Measurements from ENCODE around the gene TIMP3.

The TIMP3 gene

DNA sequence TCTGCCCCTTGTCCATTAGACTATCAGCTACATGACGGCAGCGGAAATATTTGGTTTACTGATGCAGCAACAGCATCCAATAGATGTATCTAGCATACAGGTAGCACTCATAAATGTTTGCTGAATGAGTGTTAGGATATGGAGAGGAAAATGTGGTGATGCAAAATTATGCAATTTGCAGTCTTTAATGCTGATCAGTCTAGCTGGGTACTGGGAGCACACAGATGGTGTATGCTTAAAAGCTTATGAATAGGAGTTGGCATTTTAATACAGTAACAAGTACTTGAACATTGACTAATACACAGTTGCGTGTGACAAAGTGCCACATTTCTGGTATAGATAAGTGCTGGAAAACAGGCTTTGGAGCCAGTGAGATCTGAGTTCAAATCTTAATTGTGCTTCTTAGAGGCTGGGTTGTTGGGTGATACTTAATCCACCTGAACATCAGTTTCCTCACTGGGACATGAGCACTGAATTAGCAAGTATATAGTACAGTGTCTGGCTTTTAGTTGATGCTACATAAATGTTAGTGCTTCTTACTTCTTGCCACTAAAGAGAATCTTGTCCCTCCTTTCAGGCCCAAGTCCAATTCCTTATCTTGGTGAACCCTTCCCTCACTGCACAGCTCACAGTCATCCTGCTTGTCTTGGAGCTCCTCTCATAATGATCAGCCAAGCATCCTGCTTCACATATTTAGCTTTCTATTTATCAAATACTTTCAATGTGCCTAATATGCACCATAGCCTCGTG is 99.6 kb downstream of the TIMP3 start:
- peak; percentile 7 for DNase-seq

DNA sequence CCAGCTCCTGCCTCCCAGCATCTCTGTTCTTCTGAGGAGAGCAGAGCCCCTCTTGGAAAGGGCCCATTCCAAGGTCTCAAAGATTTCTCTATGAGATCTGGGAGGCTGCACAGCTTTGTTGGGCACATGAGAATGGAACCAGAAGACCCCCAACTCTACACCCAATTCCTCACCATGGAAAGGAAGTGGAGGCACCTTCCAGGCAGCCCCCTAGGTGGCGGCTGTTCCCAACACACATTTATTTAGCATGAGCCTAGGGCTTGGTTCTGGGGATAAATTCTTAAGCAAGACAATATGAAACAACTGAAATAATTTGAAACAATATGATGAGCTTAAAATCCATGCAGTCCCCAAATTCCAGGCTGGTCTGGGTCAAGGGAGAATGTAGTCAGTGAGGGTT is 100.4 kb downstream of the TIMP3 start:
- no peak for DNase-seq

DNA sequence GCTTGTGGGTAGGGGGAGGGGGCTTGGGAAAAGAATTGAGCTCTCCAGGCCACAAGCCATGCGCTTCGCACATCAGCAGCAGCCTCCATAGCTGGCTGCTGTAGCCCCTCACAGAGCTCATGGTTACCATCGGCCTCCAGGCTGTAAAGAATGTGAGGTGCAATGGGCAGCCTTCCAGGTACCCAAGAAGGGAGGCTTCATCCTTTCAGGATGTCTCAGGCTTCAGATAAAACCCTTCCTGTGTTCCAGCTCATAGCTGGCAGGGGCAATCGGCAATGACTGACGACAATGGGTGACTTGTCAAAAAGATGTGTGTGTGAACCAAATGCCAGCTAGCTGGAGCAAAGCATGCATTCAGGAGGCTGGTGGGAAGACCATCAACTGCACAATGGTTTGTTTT is 102.0 kb downstream of the TIMP3 start:
- no peak for DNase-seq

DNA sequence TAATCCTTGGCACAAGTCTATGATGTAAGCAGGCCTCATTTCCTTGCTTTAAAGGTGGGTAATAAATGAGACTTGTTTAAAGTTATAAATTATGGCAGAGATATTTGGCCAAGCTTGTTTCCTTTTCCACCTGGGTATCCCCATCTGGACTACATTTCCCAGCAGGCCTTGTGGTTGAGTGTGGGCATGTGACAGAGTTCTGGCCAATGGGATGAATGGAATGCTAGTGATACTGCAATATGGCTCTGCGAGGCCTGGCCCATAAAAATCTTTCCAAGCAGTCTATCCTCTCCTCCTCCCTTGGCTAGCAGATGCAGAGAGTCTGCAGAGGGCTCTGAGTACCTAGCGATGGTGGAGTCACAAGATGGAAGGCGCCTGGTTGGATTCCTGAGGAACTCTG is 102.5 kb downstream of the TIMP3 start:
- peak; percentile 33 for DNase-seq

DNA sequence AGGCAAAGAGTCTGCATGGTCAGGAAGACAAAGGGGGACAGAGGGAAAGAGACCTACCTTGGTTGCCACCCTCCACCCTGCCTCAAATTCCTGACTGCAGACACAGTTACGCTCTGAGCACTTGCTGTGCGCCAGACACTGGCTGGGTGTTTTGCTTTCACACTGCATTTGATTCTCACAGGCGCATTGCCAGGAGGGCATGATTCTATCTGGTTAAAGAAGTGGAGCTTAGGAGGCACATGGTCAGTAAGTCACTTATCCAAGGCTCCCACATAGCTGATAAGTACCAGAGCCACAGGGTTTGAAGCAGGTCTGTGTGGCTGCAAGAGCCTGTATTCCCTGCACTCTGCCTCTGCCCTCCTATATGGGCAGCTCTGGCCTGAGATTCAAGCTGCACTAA is 103.9 kb downstream of the TIMP3 start:
- no peak for DNase-seq

DNA sequence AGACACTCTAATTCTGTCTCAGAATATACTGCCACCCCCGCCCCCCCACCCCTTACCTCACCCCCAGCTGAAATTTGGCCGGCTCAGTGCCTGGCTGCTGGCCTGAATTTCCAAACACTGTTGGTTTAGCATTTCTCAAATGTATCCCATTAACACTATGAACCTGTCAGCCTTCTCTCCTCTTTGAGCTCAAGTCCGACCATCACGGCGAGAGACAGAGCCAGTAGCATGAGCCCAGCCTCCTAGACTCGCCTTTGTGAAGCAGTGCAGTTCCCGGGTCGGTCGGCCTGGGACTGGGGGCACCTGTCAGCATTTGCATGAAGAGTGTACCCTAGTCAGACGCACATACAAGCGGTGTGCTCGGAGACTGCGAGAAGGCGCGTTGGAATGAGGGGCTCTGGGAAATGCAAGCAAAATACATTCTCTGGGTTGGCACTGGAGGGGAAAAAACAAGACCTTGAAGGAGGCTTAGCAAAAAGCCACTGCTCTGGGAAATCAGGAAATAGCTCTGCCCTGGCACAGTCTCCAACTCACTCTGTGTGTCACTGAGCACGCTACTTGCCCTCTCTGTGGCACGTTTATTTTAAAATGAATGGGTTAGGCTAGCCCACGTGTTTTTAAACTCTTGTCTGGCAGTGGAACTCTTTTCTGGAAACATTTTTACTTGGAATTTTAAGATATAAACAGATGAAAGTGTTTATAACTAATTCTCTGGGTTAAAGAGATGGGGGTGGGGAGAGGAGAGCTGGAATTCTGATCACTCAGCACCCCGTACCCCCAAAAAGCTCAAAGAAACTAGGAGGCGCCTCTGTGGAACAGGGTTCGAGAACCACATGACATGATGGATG is 108.3 kb downstream of the TIMP3 start:
- no peak for DNase-seq

DNA sequence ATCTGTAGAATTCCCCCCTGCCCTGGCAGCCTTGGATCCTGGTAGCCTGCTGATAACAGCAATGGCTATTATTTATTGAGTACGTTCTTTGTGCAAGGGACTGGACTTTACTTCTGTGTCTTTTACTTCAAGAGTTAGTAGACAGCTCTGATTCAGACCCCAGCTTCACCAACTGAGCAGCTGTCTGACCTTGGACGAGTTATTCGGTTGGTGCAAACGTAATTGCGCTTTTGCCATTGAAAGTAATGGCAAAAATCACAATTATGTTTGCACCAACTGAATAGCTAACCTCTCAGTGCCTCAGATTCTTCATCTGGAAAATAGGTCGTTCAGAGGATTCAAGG is 108.9 kb downstream of the TIMP3 start:
- no peak for DNase-seq

DNA sequence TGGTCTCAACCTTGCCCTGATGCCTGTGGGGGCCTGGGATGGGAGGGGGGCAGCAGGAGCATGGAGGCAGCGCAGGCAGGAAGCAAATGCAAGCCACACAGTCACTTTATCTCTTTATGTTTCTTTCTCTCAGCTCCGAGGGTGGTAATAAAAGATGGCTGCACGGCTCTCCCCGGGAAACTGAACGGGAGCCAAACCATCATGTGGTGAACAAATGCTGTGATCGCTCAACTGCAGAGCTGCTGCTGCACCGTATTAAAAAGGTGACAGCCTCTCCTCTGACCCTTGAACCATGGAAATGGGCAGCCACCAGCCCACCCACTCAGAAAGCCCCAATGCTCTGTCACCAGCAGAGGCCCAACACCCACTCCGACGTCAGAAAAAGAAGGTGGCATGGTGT is 110.0 kb downstream of the TIMP3 start:
- no peak for DNase-seq

Data from NCI-H226 (cell line).